Activated CD4-positive, alpha-beta T cell treated with anti-CD3 and anti-CD28 coated beads, Interleukin-2, amount 10 ng/mL, durations not matched to agents 24 days and 14 days (primary cell): ENCODE measurements around the gene SLTM. TPM values are rescaled to one million over a fixed set of nuclear protein-coding genes. Genes with fewer than 3 reads are reported as not detected.

Experiments
- DNase-seq: peaks from one replicate; pipeline ENCODE4 v3.0.0; 2022
- H3K27ac Mint-ChIP-seq: one replicate; pipeline ENCODE4 v1.8.0; 2022; ENCODE audit warnings: mild to moderate bottlenecking, mixed read lengths
- H3K27me3 Mint-ChIP-seq: one replicate; pipeline ENCODE4 v1.8.0; 2022; ENCODE audit warnings: mixed read lengths
- H3K36me3 Mint-ChIP-seq: one replicate; pipeline ENCODE4 v1.8.0; 2022; ENCODE audit warnings: low read depth, mild to moderate bottlenecking, mixed read lengths
- H3K4me1 Mint-ChIP-seq: one replicate; pipeline ENCODE4 v1.8.0; 2021; ENCODE audit warnings: mixed read lengths
- H3K4me3 Mint-ChIP-seq: one replicate; pipeline ENCODE4 v1.8.0; 2022; ENCODE audit warnings: mild to moderate bottlenecking, moderate library complexity, mixed read lengths
- H3K9me3 Mint-ChIP-seq: one replicate; pipeline ENCODE4 v1.8.0; 2021; ENCODE audit warnings: mixed read lengths
- intact Hi-C: fragments of 100-400 bp; cut with micrococcal nuclease; formaldehyde crosslinking; loops from one replicate; pipeline ENCODE4 v1.15.1; 2023
- total RNA-seq: library from RNA; stranded (reverse); gene quantifications from 2 replicates; pipeline ENCODE4 v1.2.3, GENCODE V29; 2022

Gene SLTM
- total RNA-seq = 126 and 127 TPM in 2 replicates

DNA sequence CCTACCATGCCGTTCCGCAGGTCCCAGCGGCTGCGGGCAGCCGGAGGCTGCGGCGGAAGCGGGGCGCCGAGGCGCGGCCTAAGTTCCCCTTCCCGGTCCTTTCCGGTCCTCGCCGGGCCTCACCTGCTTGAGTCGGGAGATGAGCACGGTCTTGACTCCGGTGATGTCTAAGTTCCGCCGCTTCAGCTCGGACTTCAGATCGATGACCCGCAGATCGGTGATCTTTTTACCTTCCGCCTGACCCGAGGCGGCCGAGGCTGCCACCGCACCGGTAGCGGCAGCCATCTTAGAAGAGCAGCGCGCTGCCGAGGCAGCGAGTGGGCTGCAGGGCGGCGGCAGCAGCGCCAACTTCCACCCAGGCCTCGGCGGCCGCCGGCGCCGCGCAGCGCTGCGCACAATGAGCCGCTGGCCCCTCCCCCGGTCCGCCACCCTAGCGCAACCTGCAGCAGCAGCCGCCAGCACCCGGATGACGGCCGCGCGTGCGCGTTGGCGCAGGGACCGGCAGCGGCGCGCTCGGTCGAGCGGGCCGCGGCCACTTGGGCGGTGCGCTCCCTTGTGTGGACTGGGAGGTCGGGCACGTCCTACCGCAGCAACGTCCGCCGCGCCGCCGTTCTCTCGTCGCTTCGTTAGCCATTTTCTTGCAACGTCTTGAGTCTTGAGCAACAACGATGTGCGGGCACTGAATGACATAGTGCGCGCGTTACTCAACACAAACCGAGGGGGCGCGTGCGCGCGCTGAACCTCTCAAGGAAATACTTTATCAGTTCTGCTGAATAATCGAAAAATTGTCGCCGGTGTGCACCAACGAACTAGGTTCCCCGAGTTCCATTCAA is at the start of gene SLTM:
Gene SLTM, minus strand, starts transcription at position 399 of the 833 bp plus-strand sequence. Its CDS starts 114 bp downstream, at position 285.
- intact Hi-C loops = loop anchor here (1.0 to 2.0 kb wide), 5 partner anchors 45 to 601 kb away; partner anchors contain the start of genes CCNB2, MINDY2 and RNF111
- Mint-ChIP-seq H3K36me3 (peaks cover 17% of the 10 kb centered on the region), H3K4me3 (peak within 1 kb of the TSS; percentile 98), H3K27me3 (peaks cover 1% of the 10 kb centered on the region), H3K4me1 (peaks cover 21% of the 10 kb centered on the region), H3K9me3 (no peaks in the 10 kb centered on the region), H3K27ac (peak within 1 kb of the TSS; percentile 100)
- peak; percentile 96 for DNase-seq

- H3K4me1 Mint-ChIP-seq = peaks cover 38% of the 10 kb centered on the region
- intact Hi-C loops = loop anchor here (5.0 to 10.0 kb wide), 2 partner anchors 154 to 262 kb away; no protein-coding TSS in a partner anchor
- H3K9me3 Mint-ChIP-seq = no peaks in the 10 kb centered on the region
- H3K27me3 Mint-ChIP-seq = peaks cover 15% of the 10 kb centered on the region
- H3K36me3 Mint-ChIP-seq = no peaks in the 10 kb centered on the region
- no peak for DNase-seq
- H3K27ac Mint-ChIP-seq = no peak overlapping the region
- H3K4me3 Mint-ChIP-seq = no peak overlapping the region
Observed at GRCh38 chr15:58983261-58983660, 49.8 kb upstream of the SLTM start.

GRCh38 chr15:58981808-58982475 is 48.5 kb upstream of the SLTM start:
- H3K4me3 Mint-ChIP-seq = peak overlapping the region; percentile 69
- peak overlapping the region; percentile 51 for H3K27ac Mint-ChIP-seq

DNA sequence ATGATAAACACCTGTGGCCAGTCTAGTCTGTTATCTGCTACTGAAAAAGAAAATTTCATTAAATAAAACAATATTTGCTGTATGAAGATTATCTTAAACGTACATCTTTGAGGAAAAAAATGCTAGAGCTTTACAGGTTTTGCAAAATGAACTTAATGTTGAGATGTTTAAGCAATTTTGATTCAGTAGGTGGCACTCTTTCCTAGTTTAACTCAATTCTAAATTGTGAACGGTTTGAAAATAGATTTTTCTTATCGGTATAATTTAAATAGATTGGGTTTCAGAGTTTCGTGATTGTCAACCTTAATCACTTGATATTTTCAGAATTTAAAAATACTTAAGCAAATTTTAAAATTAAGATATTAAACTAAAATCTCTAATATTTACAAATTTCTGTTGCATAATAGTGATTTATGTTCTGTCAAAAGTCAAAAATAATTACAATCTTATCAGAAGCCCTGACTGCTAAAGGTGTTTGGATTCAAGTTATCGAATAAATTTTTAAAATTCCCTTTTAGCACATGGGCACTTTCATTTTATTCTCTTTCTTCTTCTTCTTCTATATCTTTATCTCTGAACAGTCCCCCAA is 47.0 kb upstream of the SLTM start:
- DNase-seq = no peak
- peaks cover 15% of the 10 kb centered on the region for H3K27me3 Mint-ChIP-seq
- H3K9me3 Mint-ChIP-seq = no peaks in the 10 kb centered on the region
- no peak overlapping the region for H3K27ac Mint-ChIP-seq
- H3K4me3 Mint-ChIP-seq = no peak overlapping the region
- intact Hi-C loops = loop anchor here (2.0 to 10.0 kb wide), 3 partner anchors 157 to 320 kb away; no protein-coding TSS in a partner anchor
- H3K36me3 Mint-ChIP-seq = no peaks in the 10 kb centered on the region
- H3K4me1 Mint-ChIP-seq = peaks cover 33% of the 10 kb centered on the region

More at GRCh38 chr15:58981808-58982475, 48.5 kb upstream of the SLTM start:
- Mint-ChIP-seq H3K9me3 (no peaks in the 10 kb centered on the region), H3K36me3 (no peaks in the 10 kb centered on the region), H3K4me1 (peaks cover 31% of the 10 kb centered on the region), H3K27me3 (peaks cover 15% of the 10 kb centered on the region)
- DNase-seq = peak; percentile 68
- intact Hi-C loops = loop anchor here (1.0 to 10.0 kb wide), 4 partner anchors 155 to 511 kb away; no protein-coding TSS in a partner anchor

- H3K27ac Mint-ChIP-seq = no peak overlapping the region
- intact Hi-C loops = loop anchor here (2.0 kb wide), 2 partner anchors 45 to 127 kb away; partner anchors contain the start of genes CCNB2 and SLTM
- peaks cover 10% of the 10 kb centered on the region for H3K27me3 Mint-ChIP-seq
- H3K9me3 Mint-ChIP-seq = no peaks in the 10 kb centered on the region
- no peak for DNase-seq
- no peaks in the 10 kb centered on the region for H3K36me3 Mint-ChIP-seq
- H3K4me1 Mint-ChIP-seq = peaks cover 36% of the 10 kb centered on the region
- no peak overlapping the region for H3K4me3 Mint-ChIP-seq
Observed at GRCh38 chr15:58977887-58978286, 44.4 kb upstream of the SLTM start.

GRCh38 chr15:58967479-58967878 is 34.0 kb upstream of the SLTM start:
- H3K27me3 Mint-ChIP-seq = peaks cover 20% of the 10 kb centered on the region
- H3K36me3 Mint-ChIP-seq = no peaks in the 10 kb centered on the region
- no peak overlapping the region for H3K4me3 Mint-ChIP-seq
- no peak overlapping the region for H3K27ac Mint-ChIP-seq
- intact Hi-C loops = no loop called here
- H3K9me3 Mint-ChIP-seq = no peaks in the 10 kb centered on the region
- H3K4me1 Mint-ChIP-seq = no peaks in the 10 kb centered on the region
- no peak for DNase-seq

GRCh38 chr15:58966698-58967097 is 33.2 kb upstream of the SLTM start:
- H3K9me3 Mint-ChIP-seq = no peaks in the 10 kb centered on the region
- intact Hi-C loops = no loop called here
- H3K27me3 Mint-ChIP-seq = peaks cover 16% of the 10 kb centered on the region
- H3K4me1 Mint-ChIP-seq = no peaks in the 10 kb centered on the region
- no peaks in the 10 kb centered on the region for H3K36me3 Mint-ChIP-seq
- no peak overlapping the region for H3K4me3 Mint-ChIP-seq
- H3K27ac Mint-ChIP-seq = no peak overlapping the region
- DNase-seq = no peak

DNA sequence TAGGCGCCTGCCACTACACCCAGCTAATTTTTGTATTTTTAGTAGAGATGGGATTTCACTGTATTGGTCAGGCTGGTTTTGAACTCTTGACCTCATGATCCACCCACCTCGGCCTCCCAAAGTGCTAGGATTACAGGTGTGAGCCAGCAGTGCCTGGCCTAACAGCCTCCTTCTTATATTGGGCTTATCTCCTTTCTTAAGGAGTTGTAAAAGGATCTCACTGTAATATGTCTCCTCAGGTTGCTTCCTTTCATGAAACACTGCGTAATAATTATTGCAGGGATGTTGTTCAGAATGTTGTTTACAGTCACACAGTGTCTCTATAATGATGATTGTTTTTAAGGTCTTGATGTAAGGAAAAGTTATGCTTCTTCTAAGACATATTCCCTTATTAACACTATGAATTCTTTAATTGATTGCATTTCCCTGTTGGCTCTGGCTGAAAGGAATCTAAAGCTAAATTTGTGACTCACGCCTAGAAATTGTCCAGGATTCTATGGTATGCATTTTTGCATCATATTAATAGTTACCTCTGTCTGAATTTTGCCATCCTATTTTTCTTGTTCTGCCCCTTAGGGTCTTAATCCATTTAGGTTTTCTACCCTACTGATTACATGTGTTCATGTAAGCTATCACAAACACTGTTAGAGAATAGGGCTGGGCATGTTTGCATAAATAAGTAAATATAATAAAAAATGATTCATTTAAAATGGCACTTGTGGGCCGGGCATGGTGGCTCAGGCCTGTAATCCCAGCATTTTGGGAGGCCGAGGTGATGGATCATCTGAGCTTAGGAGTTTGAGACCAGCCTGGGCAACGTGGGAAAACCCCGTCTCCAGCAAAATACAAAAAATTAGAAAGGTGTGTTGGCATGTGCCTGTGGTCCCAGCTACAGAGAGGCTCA is 29.4 kb upstream of the SLTM start:
- no peak overlapping the region for H3K27ac Mint-ChIP-seq
- no peak for DNase-seq
- H3K4me1 Mint-ChIP-seq = no peaks in the 10 kb centered on the region

GRCh38 chr15:58962136-58962535 is 28.7 kb upstream of the SLTM start:
- peaks cover 2% of the 10 kb centered on the region for H3K4me1 Mint-ChIP-seq
- no peaks in the 10 kb centered on the region for H3K9me3 Mint-ChIP-seq
- no peak overlapping the region for H3K4me3 Mint-ChIP-seq
- intact Hi-C loops = no loop called here
- H3K27ac Mint-ChIP-seq = no peak overlapping the region
- no peaks in the 10 kb centered on the region for H3K36me3 Mint-ChIP-seq
- H3K27me3 Mint-ChIP-seq = peaks cover 5% of the 10 kb centered on the region
- no peak for DNase-seq

More for the DNA sequence above, 29.4 kb upstream of the SLTM start:
- H3K36me3 Mint-ChIP-seq = no peaks in the 10 kb centered on the region
- intact Hi-C loops = no loop called here
- H3K9me3 Mint-ChIP-seq = no peaks in the 10 kb centered on the region
- H3K4me3 Mint-ChIP-seq = no peak overlapping the region
- H3K27me3 Mint-ChIP-seq = peaks cover 8% of the 10 kb centered on the region

DNA sequence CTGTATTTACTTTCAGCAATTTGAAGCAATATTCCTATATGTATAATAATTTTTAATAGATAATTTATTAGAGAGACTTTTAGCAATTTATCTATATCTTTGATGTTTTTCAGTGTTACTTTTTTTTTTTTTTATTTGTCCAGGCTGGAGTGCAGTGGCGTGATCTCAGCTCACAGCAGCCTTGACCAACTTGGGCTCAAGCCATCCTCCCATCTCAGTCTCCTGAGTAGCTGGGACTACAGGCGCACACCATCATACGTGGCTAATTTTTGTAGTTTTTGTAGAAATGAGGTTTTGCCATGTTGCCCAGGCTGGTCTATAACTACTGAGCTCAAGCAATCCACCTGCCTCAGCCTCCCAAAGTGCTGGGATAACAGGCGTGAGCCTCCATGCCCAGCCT is 25.3 kb upstream of the SLTM start:
- Mint-ChIP-seq H3K9me3 (no peaks in the 10 kb centered on the region), H3K27me3 (peaks cover 3% of the 10 kb centered on the region), H3K4me1 (peaks cover 2% of the 10 kb centered on the region), H3K36me3 (no peaks in the 10 kb centered on the region), H3K4me3 (no peak overlapping the region), H3K27ac (no peak overlapping the region)
- intact Hi-C loops = loop anchor here (10.0 kb wide), 1 partner anchor 566 kb away; no protein-coding TSS in a partner anchor
- DNase-seq = no peak

GRCh38 chr15:58957101-58957973 is 23.9 kb upstream of the SLTM start:
- Mint-ChIP-seq H3K27ac (no peak overlapping the region), H3K4me3 (no peak overlapping the region), H3K27me3 (peaks cover 3% of the 10 kb centered on the region), H3K9me3 (no peaks in the 10 kb centered on the region), H3K36me3 (no peaks in the 10 kb centered on the region), H3K4me1 (peaks cover 10% of the 10 kb centered on the region)
- DNase-seq = peak; percentile 89
- intact Hi-C loops = loop anchor here (2.0 to 10.0 kb wide), 2 partner anchors 535 to 567 kb away; no protein-coding TSS in a partner anchor

GRCh38 chr15:58952751-58953150 is 19.3 kb upstream of the SLTM start:
- no peak overlapping the region for H3K4me3 Mint-ChIP-seq
- intact Hi-C loops = loop anchor here (10.0 kb wide), 1 partner anchor 572 kb away; no protein-coding TSS in a partner anchor

More at GRCh38 chr15:58952751-58953150, 19.3 kb upstream of the SLTM start:
- DNase-seq = no peak
- Mint-ChIP-seq H3K36me3 (no peaks in the 10 kb centered on the region), H3K9me3 (no peaks in the 10 kb centered on the region), H3K4me1 (peaks cover 10% of the 10 kb centered on the region), H3K27ac (peak overlapping the region; percentile 53), H3K27me3 (peaks cover 8% of the 10 kb centered on the region)
